MM.1S (cell line): ENCODE results near the gene ACTR3.

Source experiments
- DNase-seq: peaks from one replicate; pipeline ENCODE4 v3.0.0-alpha.2; 2015
- H2AFZ ChIP-seq: fragments of 300-600 bp; sonication (generic); 2 replicates; pipeline ENCODE4 v1.6.0; 2016; ENCODE audit warnings: antibody characterized with exemption, low read length
- H3F3A ChIP-seq: fragments of 300-600 bp; sonication (generic); 2 replicates; pipeline ENCODE4 v1.6.1; 2016; ENCODE audit warnings: mild to moderate bottlenecking, antibody characterized with exemption, low read length, moderate library complexity, mixed read lengths; ENCODE audit not compliant: insufficient read depth
- H3K27ac ChIP-seq: fragments of 300-600 bp; sonication (generic); 2 replicates; pipeline ENCODE4 v1.5.1; 2016; ENCODE audit warnings: mild to moderate bottlenecking, low read length
- H3K27me3 ChIP-seq: fragments of 300-600 bp; sonication (generic); replicated peaks from 2 replicates; pipeline ENCODE4 v1.6.0; 2016; ENCODE audit warnings: low read length; ENCODE audit not compliant: insufficient read depth
- H3K36me3 ChIP-seq: fragments of 300-600 bp; sonication (generic); replicated peaks from 2 replicates; pipeline ENCODE4 v1.6.1; 2016; ENCODE audit warnings: mild to moderate bottlenecking, low read length, mixed read lengths; ENCODE audit not compliant: insufficient read depth
- H3K4me1 ChIP-seq: fragments of 300-600 bp; sonication (generic); 2 replicates; pipeline ENCODE4 v1.6.1; 2016; ENCODE audit warnings: low read length, mixed read lengths
- H3K4me2 ChIP-seq: fragments of 300-600 bp; sonication (generic); 2 replicates; pipeline ENCODE4 v1.6.0; 2016; ENCODE audit warnings: low read depth, low read length
- H3K4me3 ChIP-seq: fragments of 300-600 bp; sonication (generic); 2 replicates; pipeline ENCODE4 v1.5.1; 2016; ENCODE audit warnings: low read length, mixed read lengths
- H3K79me2 ChIP-seq: fragments of 300-600 bp; sonication (generic); 2 replicates; pipeline ENCODE4 v1.6.1; 2016; ENCODE audit warnings: mixed run types, low read length, mixed read lengths
- H3K9ac ChIP-seq: fragments of 300-600 bp; sonication (generic); 2 replicates; pipeline ENCODE4 v1.6.1; 2016; ENCODE audit warnings: low read length, mixed read lengths
- H3K9me2 ChIP-seq: fragments of 300-600 bp; sonication (generic); replicated peaks from 2 replicates; pipeline ENCODE4 v1.6.1; 2016; ENCODE audit warnings: mild to moderate bottlenecking, low read length, mixed read lengths; ENCODE audit not compliant: insufficient read depth
- H3K9me3 ChIP-seq: fragments of 300-600 bp; sonication (generic); replicated peaks from 2 replicates; pipeline ENCODE4 v1.6.1; 2016; ENCODE audit warnings: mild to moderate bottlenecking, low read length, mixed read lengths; ENCODE audit not compliant: insufficient read depth
- H4K20me1 ChIP-seq: fragments of 300-600 bp; sonication (generic); 2 replicates; pipeline ENCODE4 v1.6.1; 2016; ENCODE audit warnings: mild to moderate bottlenecking, low read length, moderate library complexity, mixed read lengths; ENCODE audit not compliant: insufficient read depth
- CTCF ChIP-seq: fragments of 300-600 bp; sonication (generic); IDR thresholded peaks from 2 replicates; pipeline ENCODE4 v1.5.1; 2016; ENCODE audit warnings: antibody characterized with exemption, low read length, mixed read lengths
- EZH2 ChIP-seq: fragments of 300-600 bp; sonication (generic); optimal IDR thresholded peaks from 2 replicates; pipeline ENCODE3; 2017; ENCODE audit warnings: low read depth, mild to moderate bottlenecking, antibody characterized with exemption, low read length, mixed read lengths
- EZH2phosphoT487 ChIP-seq: fragments of 300-600 bp; sonication (generic); IDR thresholded peaks from 2 replicates; pipeline ENCODE4 v1.6.1; 2018; ENCODE audit warnings: antibody characterized with exemption, low read length

ACTR3 gene

GRCh38 chr2:114011713-114012112, 121.8 kb downstream of the ACTR3 start:
- DNase-seq: no peak
- TF ChIP-seq CTCF (no peak), EZH2 (no peak), EZH2phosphoT487 (no peak)

More at GRCh38 chr2:114011713-114012112, 121.8 kb downstream of the ACTR3 start:
- no peaks in the 10 kb centered on the region for H3F3A ChIP-seq
- no peaks in the 10 kb centered on the region for H3K9me2 ChIP-seq
- no peaks in the 10 kb centered on the region for H3K79me2 ChIP-seq
- no peak overlapping the region for H3K27ac ChIP-seq
- no peaks in the 10 kb centered on the region for H3K36me3 ChIP-seq
- H3K4me2 ChIP-seq: no peak overlapping the region
- H3K9ac ChIP-seq: no peak overlapping the region
- H3K9me3 ChIP-seq: no peaks in the 10 kb centered on the region
- H3K4me3 ChIP-seq: no peak overlapping the region
- no peak overlapping the region for H2AFZ ChIP-seq
- H3K4me1 ChIP-seq: no peaks in the 10 kb centered on the region
- H3K27me3 ChIP-seq: no peaks in the 10 kb centered on the region
- no peaks in the 10 kb centered on the region for H4K20me1 ChIP-seq
